ENCODE data around the gene ZBTB32. TPM values are rescaled to one million over a fixed set of nuclear protein-coding genes. Genes with fewer than 3 reads are reported as not detected.

Gene ZBTB32
- total RNA-seq, 6 donors from 2014 or later = 0.20 to 0.55 (median 0.30) TPM; not detected in 3

DNA sequence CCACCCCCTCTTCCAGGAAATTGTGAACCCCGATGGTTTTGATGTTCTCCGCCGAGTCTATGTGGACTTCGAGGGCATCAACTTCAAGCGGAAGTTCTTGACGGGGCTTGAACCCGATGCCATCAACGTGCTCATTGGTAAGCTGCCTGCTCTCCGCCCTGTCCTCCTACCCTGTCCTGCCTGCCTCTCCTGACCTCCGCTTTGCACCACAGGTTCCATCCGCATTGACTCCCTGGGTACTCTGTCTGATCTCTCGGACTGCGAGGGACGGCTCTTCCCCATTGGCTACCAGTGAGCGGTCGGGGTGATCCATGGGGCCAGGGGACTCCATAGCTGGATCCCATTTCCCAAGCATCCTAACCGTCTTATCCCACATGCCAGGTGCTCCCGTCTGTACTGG is 26.0 kb downstream of the ZBTB32 start:
- Histone ChIP-seq H3K9me3 (no peaks in the 10 kb centered on the region), H3K4me1 (no peaks in the 10 kb centered on the region), H3K27me3 (no peaks in the 10 kb centered on the region), H3K4me3 (no peak overlapping the region), H3K27ac (no peak overlapping the region), H3K36me3 (peaks cover 61 to 100% (median 95%) of the 10 kb centered on the region in 4 donors)
- WGBS, 2 donors = 95 to 97% methylated on average over 18 of the region's 18 CpGs
- ATAC-seq (ENCODE audit: low FRiP score in 2 of 2) (no peak), DNase-seq (no peak)
- TF ChIP-seq POLR2A (IDR thresholded peaks at IDR 0.05) (no peak), EP300 (IDR thresholded peaks at IDR 0.05) (no peak), POLR2AphosphoS5 (IDR thresholded peaks at IDR 0.05) (no peak)
- TF ChIP-seq, protein P1, sequence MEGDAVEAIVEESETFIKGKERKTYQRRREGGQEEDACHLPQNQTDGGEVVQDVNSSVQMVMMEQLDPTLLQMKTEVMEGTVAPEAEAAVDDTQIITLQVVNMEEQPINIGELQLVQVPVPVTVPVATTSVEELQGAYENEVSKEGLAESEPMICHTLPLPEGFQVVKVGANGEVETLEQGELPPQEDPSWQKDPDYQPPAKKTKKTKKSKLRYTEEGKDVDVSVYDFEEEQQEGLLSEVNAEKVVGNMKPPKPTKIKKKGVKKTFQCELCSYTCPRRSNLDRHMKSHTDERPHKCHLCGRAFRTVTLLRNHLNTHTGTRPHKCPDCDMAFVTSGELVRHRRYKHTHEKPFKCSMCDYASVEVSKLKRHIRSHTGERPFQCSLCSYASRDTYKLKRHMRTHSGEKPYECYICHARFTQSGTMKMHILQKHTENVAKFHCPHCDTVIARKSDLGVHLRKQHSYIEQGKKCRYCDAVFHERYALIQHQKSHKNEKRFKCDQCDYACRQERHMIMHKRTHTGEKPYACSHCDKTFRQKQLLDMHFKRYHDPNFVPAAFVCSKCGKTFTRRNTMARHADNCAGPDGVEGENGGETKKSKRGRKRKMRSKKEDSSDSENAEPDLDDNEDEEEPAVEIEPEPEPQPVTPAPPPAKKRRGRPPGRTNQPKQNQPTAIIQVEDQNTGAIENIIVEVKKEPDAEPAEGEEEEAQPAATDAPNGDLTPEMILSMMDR (IDR thresholded peaks at IDR 0.05) = no peak

DNA sequence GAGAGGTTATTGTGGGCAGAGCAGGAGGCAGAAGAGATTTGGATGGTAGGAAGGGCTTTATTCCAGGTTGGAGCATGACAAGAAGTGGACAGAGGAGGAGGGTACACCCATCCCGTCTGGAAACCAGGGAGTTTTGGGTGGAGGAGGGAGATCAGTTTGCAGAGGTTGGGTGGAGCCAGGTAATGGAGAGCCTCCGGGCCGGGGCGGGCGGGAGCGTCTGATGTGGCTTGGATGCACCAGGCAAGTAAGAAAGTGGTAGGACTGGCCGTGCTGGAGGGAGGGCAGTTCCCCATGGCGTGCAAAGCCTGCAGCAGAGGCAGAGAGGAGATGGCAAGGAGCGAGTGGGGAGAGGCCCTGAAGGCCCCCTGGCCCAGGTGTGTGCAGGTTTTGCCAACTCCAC is 27.0 kb downstream of the ZBTB32 start:
- no peak overlapping the region for H3K4me3 ChIP-seq
- H3K27ac ChIP-seq = no peak overlapping the region
- H3K36me3 ChIP-seq = peaks cover 54 to 98% (median 91%) of the 10 kb centered on the region in 4 donors
- DNase-seq (peak in 1 of 2 donors; percentile 80), ATAC-seq (ENCODE audit: low FRiP score in 2 of 2) (no peak)
- TF ChIP-seq, protein P1 (IDR thresholded peaks at IDR 0.05) = no peak
- TF ChIP-seq POLR2A (IDR thresholded peaks at IDR 0.05) (no peak), EP300 (IDR thresholded peaks at IDR 0.05) (no peak), POLR2AphosphoS5 (IDR thresholded peaks at IDR 0.05) (no peak)
- H3K27me3 ChIP-seq = no peaks in the 10 kb centered on the region
- no peaks in the 10 kb centered on the region for H3K4me1 ChIP-seq
- H3K9me3 ChIP-seq = no peaks in the 10 kb centered on the region
- WGBS, 2 donors = 87 to 90% methylated on average over 9 of the region's 9 CpGs

DNA sequence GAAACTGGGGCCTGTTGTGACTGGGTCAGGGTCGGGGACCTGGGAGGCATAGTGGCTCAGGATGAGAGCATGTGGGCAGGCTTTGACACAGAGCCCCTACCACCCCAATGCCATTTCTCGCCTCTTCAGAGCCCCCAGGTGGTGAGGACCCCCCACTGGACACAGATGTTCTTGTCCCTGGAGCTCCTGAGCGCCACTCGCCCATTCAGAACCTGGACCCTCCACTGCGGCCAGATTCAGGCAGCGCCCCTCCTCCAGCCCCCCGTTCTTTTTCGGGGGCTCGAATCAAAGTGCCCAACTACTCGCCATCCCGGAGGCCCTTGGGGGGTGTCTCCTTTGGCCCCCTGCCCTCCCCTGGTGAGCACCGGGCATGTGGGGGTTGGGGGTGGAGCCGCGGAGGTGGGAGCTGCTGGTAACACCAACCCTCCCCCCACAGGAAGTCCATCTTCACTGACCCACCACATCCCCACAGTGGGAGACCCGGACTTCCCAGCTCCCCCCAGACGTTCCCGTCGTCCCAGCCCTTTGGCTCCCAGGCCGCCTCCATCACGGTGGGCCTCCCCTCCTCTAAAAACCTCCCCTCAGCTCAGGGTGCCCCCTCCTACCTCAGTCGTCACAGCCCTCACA is 27.5 kb downstream of the ZBTB32 start:
- TF ChIP-seq POLR2AphosphoS5 (IDR thresholded peaks at IDR 0.05) (no peak), POLR2A (IDR thresholded peaks at IDR 0.05) (no peak), EP300 (IDR thresholded peaks at IDR 0.05) (no peak)
- TF ChIP-seq, protein P1 (IDR thresholded peaks at IDR 0.05) = no peak
- WGBS, 2 donors = 88 to 93% methylated on average over 20 to 21 of the region's 21 CpGs
- H3K4me1 ChIP-seq = no peaks in the 10 kb centered on the region
- H3K36me3 ChIP-seq = peaks cover 50 to 100% (median 91%) of the 10 kb centered on the region in 4 donors
- no peaks in the 10 kb centered on the region for H3K9me3 ChIP-seq
- no peak overlapping the region for H3K27ac ChIP-seq
- DNase-seq (no peak), ATAC-seq (ENCODE audit: low FRiP score in 2 of 2) (no peak)
- H3K27me3 ChIP-seq = no peaks in the 10 kb centered on the region
- H3K4me3 ChIP-seq = no peak overlapping the region

DNA sequence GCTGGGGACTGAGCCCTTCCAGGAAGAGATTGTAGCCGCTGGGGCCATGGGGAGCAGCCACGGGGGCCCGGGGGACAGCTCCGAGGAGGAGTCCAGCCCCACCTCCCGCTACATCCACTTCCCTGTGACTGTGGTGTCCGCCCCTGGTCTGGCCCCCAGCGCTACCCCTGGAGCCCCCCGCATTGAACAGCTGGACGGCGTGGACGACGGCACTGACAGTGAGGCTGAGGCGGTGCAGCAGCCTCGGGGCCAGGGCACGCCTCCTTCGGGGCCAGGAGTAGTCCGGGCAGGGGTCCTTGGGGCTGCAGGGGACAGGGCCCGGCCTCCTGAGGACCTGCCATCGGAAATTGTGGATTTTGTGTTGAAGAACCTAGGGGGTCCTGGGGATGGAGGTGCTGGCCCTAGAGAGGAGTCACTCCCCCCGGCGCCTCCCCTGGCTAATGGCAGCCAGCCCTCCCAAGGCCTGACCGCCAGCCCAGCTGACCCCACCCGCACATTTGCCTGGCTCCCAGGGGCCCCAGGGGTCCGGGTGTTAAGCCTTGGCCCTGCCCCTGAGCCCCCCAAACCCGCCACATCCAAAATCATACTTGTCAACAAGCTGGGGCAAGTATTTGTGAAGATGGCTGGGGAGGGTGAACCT is 28.3 kb downstream of the ZBTB32 start:
- ATAC-seq (ENCODE audit: low FRiP score in 2 of 2) (no peak), DNase-seq (peak in 1 of 2 donors; percentile 76)
- Histone ChIP-seq H3K4me3 (no peak overlapping the region), H3K36me3 (peaks cover 43 to 100% (median 90%) of the 10 kb centered on the region in 4 donors), H3K4me1 (no peaks in the 10 kb centered on the region), H3K27ac (no peak overlapping the region), H3K9me3 (no peaks in the 10 kb centered on the region), H3K27me3 (no peaks in the 10 kb centered on the region)
- 86% methylated on average over 19 of the region's 25 CpGs; no CpG with 5 or more reads in 1 of the 2 donors for WGBS, 2 donors
- no peak for TF ChIP-seq POLR2AphosphoS5 (IDR thresholded peaks at IDR 0.05)
- no peak for TF ChIP-seq EP300 (IDR thresholded peaks at IDR 0.05)
- TF ChIP-seq, protein P1 (IDR thresholded peaks at IDR 0.05) = no peak
- TF ChIP-seq POLR2A (IDR thresholded peaks at IDR 0.05) = no peak

Measured in upper lobe of left lung (tissue), 6 donors.